ENCODE measurements around the gene COMT.
A peak's percentile ranks its signal among the peaks of the same experiment; 100 is the strongest.

The COMT gene

GRCh38 chr22:19997561-19998231, 56.1 kb downstream of the COMT start:
- no peak for DNase-seq

DNA sequence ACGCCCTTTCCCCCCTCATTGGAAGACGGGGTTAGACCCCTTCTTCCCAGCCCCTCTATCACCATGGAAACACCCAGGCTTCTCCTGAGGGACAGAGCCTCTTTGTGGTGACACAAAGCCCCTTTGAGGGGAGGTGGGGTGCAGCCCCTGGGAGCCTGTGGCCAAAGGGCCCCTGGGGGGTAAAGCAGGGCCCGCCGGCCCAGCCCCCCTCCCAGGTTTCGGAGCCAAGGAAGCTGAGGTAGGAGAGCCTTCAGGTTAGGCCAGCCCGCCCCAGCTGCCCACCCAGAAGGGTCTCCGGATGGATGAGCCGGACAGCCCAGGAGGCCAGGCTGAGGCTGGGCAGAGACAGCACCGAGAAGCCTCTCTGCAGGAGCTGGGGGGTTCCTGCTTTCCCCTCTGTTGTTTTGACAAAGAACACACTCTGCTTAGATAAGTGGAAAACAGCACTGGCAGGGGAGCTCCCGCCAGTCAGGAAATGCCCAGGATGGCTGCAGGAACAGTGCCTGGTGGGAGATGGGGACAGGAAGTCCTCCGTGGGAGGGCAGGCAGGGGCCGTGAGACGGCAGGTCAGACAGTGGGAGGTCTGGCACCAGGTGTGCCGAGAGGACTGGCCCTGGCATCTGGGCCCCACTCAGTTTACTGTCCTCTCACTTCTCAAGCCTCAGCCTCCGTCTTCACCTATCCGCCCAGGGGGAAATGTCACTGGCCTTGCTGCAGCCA, 56.8 kb downstream of the COMT start:
- DNase-seq: no peak

DNA sequence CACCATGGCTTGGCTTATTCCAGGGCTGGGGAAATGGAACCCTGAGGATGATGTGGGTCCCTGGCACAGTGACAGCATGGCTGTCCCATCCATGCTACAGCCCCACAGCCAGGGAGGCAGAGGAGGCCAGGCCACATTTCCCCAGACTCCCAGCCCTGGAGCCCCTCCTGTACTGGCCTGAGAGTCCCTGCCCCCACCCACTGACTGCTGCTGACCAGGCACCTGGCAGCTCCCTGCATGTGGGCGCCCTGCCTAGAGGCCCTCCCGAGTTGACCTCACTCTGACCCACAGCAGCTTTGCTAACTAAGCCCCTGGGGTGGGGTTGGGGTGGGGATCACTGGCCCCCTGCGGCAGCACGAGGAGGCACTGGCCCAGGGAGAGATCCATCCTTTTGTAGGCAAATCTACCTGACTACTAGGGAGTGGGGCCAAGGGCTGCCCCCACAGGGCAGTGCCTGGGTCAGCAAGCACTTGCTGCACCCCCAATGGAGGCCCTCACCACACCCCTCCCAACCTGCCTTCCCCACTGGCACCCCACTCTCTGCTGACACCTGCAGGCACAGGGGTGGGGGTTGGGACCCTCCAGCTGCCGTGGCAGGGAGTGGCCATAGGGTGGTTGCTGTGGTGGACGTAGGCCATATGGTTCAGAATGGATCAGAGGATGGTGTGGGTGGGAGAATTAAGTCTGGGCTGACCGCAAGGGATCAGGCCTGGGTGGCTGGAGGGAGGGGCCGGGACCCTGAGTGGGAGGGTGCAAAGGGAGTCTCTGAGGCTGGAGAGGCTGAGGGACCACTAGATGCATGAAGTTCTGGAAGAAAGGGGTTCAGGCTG, 57.6 kb downstream of the COMT start:
- DNase-seq: no peak

DNA sequence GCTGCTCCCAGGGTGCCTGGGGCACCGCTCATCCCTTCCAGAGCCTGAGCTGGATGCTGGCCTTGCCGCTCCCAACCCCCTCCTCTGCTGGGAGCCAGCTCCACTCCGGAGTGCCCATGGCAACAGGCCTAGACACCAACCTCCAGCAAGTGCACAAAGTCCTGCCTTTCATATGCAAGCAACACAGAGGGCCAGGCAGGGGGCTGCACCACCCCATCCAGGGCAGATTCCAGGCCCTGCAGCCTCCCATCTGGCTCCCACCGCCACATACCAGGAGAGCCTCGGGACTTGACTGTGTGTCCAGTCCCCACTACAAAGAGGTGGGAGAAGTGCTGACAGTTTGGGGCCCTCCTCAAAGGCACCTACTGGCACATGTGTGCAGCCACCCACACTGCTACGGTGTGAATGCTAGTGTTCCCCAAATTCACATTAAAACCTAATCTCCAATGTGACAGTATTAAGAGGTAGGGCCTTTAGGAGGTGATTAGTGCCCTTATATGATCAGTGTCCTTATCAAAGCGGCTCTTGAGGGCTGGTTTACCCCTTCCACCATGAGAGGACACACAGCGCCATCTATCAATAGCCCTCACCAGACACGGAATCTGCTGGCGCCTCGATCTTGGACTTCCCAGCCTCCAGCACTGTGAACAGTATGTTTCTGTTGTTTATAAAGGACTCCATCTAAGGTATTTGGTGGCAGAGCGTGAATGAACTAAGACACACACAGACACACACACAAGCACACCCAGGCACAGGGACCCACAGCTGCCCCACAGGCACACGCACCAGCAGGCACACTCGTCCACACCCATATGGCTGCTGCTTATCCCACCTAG, 58.9 kb downstream of the COMT start:
- DNase-seq: no peak

GRCh38 chr22:20001082-20001638, 59.6 kb downstream of the COMT start:
- no peak for DNase-seq

GRCh38 chr22:20002128-20002527, 60.6 kb downstream of the COMT start:
- no peak for DNase-seq

DNA sequence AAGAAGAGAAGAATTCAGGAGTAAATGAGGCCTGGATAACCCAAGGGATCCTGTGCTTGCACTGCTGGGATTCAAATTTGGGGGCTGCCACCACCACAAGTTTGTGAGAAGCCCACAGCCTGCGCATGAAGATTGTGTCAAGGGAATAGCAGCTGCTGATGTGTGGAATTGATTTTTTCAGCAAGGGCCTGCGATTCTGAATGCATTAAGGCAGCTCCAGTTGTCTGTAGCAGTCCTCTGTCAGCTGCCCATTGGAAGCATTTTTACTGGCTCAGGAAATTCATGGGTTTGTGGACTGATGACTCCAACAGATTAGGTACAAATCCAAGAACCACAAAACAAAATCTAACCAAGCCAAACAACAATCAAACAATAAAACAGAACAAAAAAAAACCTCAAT, 61.1 kb downstream of the COMT start:
- no peak for DNase-seq

GRCh38 chr22:20003304-20003703, 61.7 kb downstream of the COMT start:
- DNase-seq: no peak

DNA sequence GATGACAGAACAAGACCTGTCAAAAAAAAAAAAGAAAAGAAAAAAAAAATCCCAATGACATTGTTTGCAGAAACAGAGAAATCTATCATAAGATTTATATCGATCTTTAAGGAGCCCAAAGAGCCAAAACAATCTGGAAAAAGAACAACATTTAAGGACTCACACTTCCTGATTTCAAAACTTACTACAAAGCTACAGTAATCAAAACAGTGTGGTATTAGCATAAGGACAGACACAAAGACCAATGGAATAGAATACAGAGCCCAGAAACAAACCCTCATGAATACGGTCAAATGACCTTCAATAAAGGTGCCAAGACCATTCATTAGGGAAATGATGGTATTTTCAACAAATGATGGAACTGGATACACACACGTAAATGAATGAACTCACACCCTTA, 62.9 kb downstream of the COMT start:
- DNase-seq: no peak

- no peak for DNase-seq
Observed at GRCh38 chr22:20008221-20008995, 66.8 kb downstream of the COMT start.

GRCh38 chr22:20009018-20009491, 67.5 kb downstream of the COMT start:
- no peak for DNase-seq

DNA sequence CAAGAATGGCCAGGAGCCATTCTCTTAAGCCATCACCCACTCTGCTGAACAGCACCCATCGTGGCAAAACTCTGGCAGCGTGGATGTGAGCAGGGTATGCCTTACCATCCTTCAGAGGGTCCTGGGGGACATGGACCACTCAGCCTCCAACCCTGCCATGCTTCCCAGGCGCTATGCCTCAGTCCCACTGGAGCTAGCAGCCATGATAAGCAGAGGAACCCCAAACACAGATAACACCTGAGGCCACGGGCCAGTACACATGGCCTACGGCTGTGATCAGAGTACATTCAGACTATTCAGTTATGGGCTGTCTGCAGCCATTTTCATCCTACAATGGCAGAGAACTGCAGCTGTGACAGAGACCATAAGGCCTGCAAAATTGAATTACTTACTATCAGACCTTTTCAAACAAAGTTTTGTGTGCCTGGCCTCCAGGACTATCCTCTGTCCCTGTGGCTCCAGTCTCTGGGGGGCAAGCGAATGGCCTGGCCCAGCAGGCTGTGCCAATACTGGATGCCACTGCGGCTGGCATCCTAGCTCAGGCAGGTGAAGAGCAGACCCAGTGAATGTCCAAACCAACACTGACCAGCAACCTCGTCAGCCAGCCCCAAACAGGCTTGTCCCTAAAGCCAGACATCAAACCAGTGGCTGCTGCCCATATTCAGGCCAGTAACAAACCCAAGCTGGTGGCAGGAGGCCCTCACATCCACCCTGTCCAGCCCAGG, 68.2 kb downstream of the COMT start:
- no peak for DNase-seq

- no peak for DNase-seq
Observed at GRCh38 chr22:20010307-20011122, 68.9 kb downstream of the COMT start.

DNA sequence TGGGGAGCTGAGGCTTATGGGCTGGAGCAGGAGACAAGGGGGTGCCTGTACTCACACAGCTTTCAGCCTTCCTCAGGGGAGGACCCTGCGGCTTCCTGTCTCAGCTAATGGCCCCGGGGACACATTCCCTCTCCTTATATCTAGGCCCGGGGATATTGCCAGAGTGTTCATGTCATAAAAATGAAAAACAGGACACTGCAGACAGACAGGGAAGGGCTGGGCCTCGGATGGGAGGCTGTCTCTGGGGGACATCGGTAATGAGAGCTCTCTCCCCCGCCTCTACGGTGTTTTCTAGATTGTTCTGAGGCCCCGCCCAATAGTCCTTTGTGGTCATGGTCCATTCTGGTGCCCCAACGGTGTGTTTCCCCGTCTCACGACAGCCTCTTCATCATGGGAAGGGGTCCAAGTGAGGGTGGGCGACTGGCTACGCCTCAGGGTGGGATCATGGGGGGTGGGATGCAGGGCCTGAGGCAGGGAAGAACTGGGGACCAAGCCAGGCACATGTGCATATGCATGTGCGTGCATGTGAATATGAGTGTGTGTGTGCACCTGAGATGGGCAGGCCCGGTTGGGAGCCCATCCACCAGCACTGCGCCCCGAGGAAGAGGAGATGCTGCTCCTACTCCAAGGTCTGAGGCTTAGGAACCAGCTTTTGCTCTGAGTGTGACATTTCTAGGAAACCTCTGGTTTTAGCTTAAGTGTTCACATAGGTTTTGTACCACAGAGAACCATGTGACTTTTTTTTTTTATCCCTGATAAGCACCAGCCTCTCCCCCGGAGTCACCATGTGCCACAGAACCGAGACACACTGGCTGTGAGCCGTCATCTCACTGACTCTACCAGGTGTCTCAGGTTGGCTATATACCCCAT, 69.8 kb downstream of the COMT start:
- no peak for DNase-seq

- no peak for DNase-seq
Observed at GRCh38 chr22:20011993-20012740, 70.6 kb downstream of the COMT start.

- no peak for DNase-seq
Observed at GRCh38 chr22:20012741-20013331, 71.3 kb downstream of the COMT start.

GRCh38 chr22:20013382-20013871, 71.9 kb downstream of the COMT start:
- DNase-seq: peak; percentile 21

All from stimulated activated CD4-positive, alpha-beta T cell treated with anti-CD3 and anti-CD28 coated beads, Interleukin-4, amount 100 ng/mL, for 24 hours (primary cell).